OCI-M1 (cell line): ENCODE results near the gene CCR8.
"Not testable (repeated sequence)": the region's sequence is repeated elsewhere in the genome, so short reads cannot be mapped to it uniquely, and the experiment has no call there.

Experiments
- DNase-seq: peaks from one replicate; lab custom pipeline; 2025; lab: John Stamatoyannopoulos, UW

Gene CCR8

GRCh38 chr3:39315420-39315819 lies 14.1 kb upstream of the CCR8 start:
- DNase-seq, result peak; percentile 7

GRCh38 chr3:39317571-39318169 lies 11.8 kb upstream of the CCR8 start:
- DNase-seq, result peak; percentile 79

- DNase-seq, result no peak
These were observed 11.2 kb upstream of the CCR8 start for GRCh38 chr3:39318301-39318700.

- no peak for DNase-seq
These were observed 10.3 kb upstream of the CCR8 start for GRCh38 chr3:39319249-39319648.

- DNase-seq, result peak; percentile 88
These were observed 7.9 kb upstream of the CCR8 start for GRCh38 chr3:39321574-39321983.

GRCh38 chr3:39322209-39322715 lies 7.2 kb upstream of the CCR8 start:
- DNase-seq, result not testable (repeated sequence)

GRCh38 chr3:39322936-39323335 lies 6.6 kb upstream of the CCR8 start:
- DNase-seq, result peak; percentile 41

GRCh38 chr3:39323494-39323893 lies 6.0 kb upstream of the CCR8 start:
- peak; percentile 49 for DNase-seq

GRCh38 chr3:39325236-39325635 lies 4.3 kb upstream of the CCR8 start:
- no peak for DNase-seq

- DNase-seq, result no peak
These were observed 2.3 kb upstream of the CCR8 start for GRCh38 chr3:39327053-39327745.

- no peak for DNase-seq
These were observed 1.7 kb upstream of the CCR8 start for GRCh38 chr3:39327746-39328349.

GRCh38 chr3:39330824-39331223 lies 1.3 kb downstream of the CCR8 start:
- peak; percentile 41 for DNase-seq

- DNase-seq, result no peak
These were observed 3.0 kb downstream of the CCR8 start for GRCh38 chr3:39332525-39332924.

- no peak for DNase-seq
These were observed 4.1 kb downstream of the CCR8 start for GRCh38 chr3:39333607-39334006.

- DNase-seq, result no peak
These were observed 4.7 kb downstream of the CCR8 start for GRCh38 chr3:39334205-39334604.

- DNase-seq, result no peak
These were observed 8.7 kb downstream of the CCR8 start for GRCh38 chr3:39338201-39338600.

GRCh38 chr3:39339086-39339485 lies 9.6 kb downstream of the CCR8 start:
- DNase-seq, result no peak

- DNase-seq, result no peak
These were observed 13.7 kb downstream of the CCR8 start for GRCh38 chr3:39343076-39343717.

GRCh38 chr3:39343760-39344159 lies 14.3 kb downstream of the CCR8 start:
- DNase-seq, result no peak

- DNase-seq, result no peak
These were observed 15.3 kb downstream of the CCR8 start for GRCh38 chr3:39344746-39345344.

- peak; percentile 82 for DNase-seq
These were observed 17.5 kb downstream of the CCR8 start for GRCh38 chr3:39346785-39347585.

GRCh38 chr3:39347586-39347876 lies 18.0 kb downstream of the CCR8 start:
- peak; percentile 49 for DNase-seq
